Non-pigmented ciliary epithelial cell (primary cell): Measurements from ENCODE around the gene CD82.

Source experiments
- DNase-seq: peaks from one replicate; pipeline ENCODE4 v3.0.0-alpha.2; 2010; ENCODE audit warnings: low read depth

Gene CD82

DNA sequence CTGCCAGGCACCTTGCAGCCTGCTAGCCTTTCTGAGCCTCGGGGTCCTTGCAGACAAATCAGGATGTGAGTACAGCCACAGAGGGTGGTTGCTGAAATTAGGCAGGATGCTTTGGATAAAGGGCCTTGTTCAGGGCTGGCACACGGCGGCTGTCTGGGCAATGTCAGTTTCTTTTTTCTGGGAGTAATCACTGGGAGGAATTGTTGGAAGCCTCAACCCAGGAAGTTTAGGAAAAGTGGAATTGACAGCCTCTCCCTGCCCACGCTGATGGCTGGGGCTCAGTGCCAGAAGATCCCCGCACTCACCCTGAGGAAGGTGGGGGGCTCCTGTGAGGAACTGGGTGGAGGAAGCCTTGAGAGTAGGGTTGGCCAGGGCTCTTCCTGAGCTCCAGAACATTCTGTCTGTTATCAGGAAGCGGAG is 37.4 kb downstream of the CD82 start:
- DNase-seq, result no peak

DNA sequence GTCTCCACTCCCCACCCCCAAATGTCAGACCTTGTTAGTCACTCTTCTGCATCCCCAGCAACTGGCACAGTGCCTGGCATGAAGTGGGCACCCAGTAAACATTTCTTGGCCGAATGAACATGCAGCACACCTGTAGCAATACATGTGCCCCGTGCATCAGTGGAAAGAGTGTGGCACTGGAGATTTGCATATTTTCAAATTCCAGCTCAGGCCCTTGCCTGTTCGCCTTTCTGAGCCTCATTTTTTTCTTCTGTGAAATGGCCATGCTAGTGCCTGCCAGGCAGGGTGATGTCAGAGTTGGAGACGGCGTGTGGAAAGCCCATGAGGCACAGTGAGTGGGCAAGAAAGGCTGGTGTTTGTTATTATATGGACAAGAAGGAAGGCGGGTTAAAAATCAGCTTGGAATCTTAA is 38.7 kb downstream of the CD82 start:
- no peak for DNase-seq

DNA sequence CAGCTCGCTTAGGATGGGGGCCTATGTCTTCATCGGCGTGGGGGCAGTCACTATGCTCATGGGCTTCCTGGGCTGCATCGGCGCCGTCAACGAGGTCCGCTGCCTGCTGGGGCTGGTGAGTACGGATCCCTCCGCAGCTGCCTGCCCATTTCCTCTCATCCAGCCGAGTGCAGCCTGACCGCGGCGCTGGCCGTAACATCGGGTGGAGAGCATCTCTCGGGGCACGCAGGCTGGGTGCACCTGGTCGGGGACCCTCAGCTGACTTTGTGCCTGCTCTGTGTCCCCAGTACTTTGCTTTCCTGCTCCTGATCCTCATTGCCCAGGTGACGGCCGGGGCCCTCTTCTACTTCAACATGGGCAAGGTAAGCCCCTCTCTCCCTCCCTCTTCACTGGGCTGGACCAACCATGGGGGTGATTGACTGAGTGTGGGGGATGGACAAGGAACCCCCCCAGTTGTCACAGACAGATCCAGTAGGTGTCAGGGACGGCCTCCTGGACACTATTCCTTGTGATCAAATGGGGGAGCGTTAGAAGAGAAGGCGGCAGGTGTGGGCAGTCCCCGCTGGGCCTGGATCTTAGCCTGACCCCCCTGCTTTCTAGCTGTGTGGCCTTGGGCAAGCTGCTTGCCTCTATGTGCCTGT is 39.7 kb downstream of the CD82 start:
- DNase-seq, result no peak

DNA sequence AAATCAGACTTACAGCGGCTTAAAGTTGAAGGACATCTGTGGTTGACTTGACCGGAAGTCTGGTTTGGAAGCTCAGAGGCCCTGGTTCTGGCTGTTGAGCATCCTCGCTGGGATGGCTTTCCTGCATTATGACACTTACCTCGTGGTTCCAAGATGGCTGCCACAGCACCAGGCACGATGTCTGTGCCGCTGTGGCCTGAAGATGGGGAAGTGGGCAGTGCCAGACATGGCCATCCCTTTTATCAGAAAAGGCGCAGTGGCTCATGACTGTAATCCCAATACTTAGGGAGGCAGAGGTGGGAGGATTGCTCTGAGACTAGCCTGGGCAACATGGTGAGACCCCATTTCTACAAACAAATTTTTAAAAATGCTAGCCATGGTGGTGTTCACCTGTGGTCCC is 40.5 kb downstream of the CD82 start:
- DNase-seq, result no peak

DNA sequence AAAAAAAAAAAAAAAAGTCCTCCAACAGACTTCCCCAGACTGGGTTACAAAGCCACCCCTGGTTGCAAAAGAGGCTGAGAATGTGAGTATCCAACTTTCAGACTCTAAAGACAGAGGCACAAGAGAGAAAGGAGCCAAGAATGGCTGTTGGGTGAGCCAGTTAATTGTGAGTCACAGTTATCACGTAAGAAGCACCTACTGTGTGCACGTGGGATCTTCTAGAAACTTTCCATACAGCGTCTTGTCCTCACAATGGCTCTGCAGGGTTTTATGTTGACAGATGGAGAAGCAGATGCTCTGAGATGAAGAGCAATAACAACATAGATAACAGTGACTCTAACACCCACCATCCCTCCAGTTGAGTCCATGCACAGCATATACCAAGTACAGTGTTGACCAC is 41.0 kb downstream of the CD82 start:
- no peak for DNase-seq

DNA sequence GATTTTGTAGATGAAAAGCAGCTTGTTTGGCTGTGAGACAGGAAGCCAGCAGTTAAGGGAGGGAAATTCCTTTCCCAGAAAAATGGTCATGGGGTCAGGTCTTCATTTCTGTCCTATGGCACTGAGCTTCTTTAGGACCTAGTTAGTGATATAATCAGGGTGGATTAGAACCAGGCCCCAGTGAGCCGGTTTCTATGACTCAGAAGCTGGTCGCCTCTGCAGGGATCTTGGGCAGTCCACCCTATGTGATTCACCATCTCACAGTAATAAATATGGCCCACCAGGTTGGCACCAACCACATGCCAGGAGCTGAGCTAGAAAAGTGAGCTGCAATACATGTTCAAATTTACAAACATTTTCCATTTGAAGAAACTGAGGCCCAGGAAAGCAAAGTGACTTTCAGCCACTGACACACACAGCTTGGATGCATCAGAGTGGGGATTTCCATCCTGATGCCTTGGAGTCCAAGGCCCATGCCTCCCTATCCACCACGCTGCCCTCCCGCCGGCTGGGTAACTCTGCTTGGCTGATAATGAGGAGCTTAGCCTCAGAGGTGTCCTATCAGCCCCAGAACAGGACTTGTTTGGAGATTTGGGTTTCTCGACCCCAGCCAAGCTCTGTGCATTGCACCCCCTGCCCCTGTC is 42.0 kb downstream of the CD82 start:
- no peak for DNase-seq

DNA sequence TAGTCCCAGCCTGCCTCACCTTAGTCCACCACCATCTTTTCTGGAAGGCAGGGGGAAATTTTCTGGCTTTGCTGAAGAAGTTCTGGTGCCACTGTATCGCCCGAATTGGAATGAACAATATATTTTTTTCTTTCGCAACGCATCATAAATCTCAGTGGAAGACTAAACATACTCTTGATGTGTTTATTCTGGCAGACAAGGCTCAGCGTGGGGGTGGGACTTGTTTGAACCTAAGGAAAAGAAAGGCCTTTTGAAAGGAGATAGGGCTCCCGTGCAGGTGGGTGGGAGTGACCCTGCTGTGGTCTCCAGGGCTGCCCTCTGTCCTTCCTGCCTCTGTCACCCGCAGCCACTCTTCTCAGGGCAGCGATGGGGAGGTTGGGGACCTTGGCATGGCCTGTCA is 42.5 kb downstream of the CD82 start:
- DNase-seq, result no peak

DNA sequence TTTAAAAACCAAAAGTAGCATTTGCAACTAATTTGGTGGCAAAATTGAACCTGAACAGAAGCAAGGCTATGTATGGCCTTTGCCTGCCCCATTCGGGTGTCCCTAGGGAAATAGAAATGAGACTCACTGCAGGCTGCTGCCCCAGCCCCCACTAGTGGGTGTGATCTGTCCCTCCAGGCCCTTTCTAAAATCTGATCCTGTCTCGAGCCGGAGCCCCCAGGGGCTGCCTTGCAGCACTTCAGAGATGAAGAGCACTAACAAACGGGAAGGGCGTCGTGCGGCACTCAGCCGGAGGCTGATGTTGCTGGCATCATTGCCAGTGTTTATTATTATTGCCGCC is 43.2 kb downstream of the CD82 start:
- no peak for DNase-seq

DNA sequence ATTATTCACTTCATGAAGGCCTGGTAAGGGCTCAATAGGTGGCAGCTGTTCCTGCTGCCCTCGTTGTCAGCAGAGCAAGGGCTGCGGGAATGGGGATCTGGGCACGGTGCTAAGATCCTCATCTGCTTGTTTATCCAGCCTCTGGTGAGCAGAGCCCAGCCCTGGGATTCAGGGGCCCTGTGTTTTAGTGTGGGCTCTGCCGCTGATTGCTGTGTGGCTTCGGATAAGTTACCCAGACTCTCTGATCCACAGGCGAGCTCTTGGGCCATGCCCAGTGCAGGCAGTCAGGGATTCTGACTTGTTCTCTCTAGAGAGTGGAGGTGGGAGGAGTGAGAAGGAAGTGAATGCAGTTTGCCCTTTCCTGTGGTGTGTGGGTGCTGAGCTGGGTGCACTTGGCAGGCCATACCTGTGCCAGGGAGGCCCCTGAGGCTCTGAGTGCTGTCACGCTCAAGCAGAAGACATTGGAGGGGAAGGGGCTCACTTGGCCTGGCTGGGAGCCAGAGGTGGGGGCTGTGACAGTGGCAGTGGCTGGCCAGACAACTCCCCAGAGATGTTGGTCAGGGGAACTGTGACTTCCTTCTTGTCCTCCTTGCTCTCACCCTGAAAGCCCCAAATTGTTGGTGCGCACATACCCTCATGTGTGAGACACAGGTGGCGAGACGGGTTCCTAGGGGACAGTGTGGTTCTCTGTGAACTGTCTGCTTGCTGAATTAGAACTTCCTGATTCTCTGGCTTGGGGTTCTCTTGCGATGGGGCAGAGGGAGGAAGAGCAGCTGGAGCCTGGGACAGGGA is 43.7 kb downstream of the CD82 start:
- DNase-seq, result no peak

DNA sequence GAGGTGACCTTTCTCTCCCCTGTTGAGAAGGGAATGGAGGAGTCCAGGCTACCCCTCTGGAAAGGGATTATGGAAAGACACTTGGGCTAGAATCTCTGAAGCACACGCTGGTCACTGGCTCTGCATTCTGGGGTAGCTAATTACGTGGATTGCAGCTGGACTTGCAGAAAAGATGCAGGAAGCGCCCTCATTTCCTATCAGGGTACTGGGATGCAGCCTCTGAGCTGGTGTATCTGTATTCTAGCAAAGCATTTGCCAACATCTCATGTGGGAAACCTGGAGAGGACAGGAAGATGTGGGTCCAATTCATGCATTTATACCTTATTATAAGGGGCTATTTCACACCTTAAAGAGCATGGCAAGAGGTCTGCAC is 44.3 kb downstream of the CD82 start:
- DNase-seq, result no peak

DNA sequence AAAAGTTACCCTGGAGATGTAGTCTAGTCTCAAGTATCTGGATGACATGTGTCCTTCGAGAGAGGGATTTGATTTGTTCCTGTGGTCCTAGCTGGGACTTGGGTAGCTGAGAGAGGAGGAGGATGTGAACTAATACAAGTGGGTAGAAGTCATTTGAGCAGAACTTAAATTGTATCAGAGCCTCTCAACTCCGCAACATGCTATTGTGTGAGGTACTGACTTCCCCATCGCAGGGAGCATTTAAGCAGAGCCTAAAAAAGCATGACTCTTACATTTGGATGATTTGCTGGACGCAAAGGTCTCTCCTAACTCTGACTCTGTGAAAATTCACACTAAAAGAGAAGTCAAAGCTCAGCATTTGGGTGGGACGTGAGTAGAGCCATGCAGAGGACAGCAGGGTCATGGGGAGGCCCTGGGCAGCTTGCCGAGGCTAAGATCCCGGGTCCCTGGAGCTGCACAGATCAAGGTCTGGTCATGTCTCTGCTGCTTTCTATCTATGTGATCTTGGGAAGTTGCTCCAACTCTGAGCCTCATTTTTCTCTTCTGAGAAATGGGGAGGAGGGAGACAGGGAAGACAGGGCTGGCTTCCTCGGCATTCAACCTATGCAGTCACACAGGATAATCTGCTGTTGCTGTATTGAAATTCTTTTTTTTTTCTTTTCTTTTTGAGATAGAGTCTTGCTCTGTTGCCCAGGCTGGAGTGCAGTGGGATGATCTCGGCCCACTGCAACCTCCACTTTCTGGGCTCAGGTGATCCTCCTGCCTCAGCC is 44.9 kb downstream of the CD82 start:
- DNase-seq, result no peak

DNA sequence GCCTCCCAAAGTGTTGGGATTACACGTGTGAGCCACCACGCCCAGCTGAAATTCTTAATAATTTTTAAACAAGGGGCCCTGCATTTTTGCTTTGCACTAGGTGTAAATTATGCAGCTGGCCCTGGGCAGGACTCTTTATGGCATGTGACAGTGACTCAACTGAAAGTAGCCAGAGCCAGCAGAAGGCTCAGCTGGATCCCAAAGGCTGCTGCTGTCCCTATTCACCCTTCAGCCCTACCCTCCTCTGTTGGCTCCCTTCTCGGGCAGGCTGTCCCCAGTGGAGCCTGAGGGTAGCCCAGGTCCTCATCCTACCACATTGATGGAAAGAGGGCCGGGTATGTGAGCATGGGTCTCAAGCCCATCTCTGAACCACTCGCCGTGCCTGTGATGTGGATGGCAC is 45.6 kb downstream of the CD82 start:
- DNase-seq, result no peak

DNA sequence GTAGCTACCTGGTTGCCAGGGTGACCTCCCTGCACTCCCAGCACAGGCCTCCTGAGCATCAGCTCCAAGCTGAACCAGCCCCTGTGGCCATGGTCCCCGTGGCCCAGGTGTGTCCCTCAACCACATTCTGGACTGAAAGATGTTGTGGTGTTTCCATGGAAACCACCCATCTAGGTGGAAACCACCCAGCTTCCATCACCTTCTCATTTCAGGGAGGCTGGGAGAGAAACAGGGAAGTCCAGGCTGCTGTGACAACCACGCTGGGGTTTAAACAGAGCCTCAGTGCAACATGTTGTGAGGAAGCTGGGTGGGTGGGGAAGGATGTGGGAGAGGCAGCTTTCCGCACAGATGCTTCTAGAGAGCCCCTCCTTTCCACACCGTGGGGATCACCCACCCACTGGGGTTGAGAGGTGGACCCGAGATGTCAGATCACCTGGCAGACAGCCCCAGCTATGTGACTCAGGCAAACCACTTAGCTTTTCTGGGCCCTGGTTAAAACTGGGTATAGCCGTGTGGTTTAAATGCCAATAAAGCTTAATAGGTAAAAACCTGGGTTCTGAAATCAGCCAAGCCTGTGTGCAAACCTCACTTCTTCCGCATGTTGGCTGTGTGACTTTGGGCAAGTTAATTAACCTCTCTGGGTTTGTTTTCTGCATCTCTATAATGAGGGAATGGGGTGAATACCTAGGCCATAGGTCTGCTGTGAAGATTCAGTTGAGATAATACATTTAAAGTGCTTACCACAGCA is 46.4 kb downstream of the CD82 start:
- no peak for DNase-seq

DNA sequence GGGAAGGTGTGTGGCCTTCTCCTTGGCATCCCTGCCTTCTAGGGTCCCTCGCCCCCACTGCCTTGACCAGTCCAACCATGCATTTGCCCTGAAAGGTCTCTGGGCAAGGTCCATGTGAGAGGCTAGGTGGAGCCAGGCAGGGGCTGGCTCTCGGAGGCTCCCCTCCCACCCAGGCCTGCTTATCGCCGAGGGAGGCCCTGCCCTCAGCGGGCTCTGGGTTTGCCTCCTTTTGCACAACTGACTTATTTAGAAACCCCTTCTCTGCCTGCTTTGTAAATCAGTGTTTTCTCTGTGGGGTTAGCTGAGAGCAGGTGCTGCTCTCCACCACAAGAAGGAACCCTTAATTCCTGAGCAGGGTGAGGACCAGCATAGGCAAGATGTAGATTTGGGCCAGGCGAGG is 47.7 kb downstream of the CD82 start:
- no peak for DNase-seq

DNA sequence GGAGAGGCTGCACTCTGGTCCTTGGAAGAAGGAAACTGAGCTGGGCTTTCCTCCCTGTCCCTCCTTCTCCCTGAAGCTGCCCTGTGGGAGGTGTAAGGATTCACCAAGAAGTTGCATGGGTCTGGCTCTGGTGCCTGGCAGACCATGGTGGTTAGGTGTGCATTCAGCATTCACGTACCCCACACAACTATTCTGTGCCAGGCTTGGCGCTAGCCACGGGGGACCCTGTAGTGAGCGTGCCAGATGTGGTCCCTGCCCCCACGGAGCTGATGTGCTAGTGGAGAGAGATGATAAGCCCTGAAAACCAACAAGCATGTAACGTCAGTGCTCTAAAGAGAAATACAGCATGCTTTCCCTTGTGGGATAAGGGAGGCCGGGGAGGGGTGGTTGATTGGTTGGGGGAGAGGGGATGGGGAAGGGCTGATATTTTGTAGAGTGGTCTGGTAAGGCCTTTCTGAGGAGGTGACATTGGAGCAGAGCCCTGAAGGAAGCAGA is 48.9 kb downstream of the CD82 start:
- DNase-seq, result no peak

DNA sequence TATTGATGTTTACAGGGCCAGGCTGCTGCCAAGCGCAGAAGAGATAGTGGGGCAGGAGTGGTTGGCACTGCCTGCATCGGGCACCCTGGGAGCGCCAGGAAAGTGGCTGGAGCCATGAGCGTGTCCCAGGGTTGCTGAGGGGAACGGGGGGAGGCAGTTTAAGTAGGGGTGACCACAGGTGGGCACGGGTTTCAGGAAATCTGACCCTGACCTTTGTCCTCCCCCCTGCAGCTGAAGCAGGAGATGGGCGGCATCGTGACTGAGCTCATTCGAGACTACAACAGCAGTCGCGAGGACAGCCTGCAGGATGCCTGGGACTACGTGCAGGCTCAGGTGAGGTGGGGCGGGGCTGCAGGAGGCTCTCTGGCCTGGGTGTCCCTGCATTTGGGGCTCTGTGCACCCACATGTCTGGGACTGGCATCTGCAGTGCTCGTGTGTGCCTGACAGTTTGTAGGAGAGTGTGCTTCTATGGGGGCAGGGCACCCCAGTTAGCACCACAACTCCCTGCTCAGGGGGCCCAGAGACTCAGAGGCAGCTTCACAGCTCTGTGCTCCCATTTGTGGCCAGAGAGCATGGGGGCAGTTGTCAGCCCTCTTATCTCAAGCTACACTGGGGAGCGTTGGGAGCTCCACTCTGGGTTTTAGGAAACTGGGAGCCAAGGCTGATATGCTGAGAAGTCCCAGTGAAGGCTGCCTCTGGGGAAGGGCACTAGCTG is 49.7 kb downstream of the CD82 start:
- DNase-seq, result no peak

DNA sequence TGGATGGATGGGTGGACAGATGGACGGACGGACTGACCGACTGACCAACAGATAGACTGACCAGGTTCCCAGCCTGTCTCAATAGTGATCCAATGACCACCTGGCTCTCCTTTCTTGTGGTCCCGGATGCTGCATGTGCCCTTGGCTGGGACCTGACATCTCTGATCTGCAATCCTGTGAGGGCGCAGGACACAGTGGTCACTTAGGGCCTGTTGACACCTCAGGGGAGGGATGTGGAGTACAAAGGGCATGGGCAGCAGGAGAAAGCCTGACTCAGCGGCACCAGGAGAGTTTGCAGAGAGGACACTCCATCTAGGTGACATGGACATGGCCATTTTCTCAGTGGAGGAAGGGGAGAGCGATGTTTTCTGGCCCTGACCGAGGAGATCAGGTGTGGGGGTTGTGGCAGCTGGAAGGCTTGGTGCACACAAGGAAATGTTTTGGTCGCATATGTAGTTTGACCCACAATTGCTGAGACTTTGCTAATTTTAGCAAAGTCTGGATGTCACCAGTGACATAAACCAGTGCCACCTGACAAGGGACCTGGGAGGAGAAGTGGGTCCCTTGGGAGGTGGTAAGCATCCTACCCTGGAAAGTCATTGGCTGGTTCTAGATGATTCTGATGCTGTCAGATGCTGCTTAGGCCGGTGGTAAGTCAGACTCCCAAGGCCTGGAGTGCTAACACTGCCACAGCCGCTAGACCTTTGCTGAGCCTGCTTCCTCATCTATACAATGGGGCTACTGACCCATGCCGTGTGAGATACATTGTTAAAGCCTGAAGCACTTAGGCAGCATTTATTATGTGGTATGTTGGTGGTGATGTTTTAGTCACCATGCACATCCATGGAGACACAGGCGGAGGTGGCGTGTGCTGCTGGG is 50.7 kb downstream of the CD82 start:
- no peak for DNase-seq

DNA sequence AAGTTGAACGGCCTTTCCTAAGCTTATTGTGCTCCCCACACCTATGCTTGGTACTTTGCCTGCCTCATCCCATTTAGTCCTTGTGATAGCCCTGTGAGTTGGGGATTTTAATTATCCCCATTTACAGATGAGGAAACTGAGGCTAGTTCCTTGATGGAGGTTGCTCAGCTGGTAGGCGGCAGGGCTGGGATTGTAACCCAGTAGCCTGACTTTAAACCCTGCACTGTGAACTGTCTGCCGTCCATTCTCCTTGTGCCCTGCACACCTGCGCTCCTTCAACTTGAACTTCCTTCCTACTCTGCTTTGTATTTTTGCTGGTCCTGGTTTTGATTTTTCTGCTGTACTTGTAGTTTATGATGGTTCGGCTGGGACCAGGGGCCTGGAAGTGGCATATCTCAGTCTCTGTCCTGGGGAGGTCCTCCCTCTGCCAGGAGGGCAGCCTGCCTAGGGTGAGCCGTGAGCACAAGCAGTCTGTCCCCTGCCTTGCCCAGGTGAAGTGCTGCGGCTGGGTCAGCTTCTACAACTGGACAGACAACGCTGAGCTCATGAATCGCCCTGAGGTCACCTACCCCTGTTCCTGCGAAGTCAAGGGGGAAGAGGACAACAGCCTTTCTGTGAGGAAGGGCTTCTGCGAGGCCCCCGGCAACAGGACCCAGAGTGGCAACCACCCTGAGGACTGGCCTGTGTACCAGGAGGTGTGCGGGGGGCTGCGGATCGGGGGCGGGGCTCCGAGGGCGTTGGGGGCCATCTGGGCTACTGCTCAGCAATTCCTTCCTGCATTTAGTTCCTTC is 52.4 kb downstream of the CD82 start:
- no peak for DNase-seq
